GM19099 (cell line): ENCODE data around the gene NR4A1.

Experiments
- POLR2A ChIP-seq: IDR thresholded peaks from 3 replicates; pipeline ENCODE4 v1.6.1; 2011; ENCODE audit warnings: low read depth; ENCODE audit not compliant: insufficient read length; ENCODE audit errors: extremely low read depth

NR4A1 gene

DNA sequence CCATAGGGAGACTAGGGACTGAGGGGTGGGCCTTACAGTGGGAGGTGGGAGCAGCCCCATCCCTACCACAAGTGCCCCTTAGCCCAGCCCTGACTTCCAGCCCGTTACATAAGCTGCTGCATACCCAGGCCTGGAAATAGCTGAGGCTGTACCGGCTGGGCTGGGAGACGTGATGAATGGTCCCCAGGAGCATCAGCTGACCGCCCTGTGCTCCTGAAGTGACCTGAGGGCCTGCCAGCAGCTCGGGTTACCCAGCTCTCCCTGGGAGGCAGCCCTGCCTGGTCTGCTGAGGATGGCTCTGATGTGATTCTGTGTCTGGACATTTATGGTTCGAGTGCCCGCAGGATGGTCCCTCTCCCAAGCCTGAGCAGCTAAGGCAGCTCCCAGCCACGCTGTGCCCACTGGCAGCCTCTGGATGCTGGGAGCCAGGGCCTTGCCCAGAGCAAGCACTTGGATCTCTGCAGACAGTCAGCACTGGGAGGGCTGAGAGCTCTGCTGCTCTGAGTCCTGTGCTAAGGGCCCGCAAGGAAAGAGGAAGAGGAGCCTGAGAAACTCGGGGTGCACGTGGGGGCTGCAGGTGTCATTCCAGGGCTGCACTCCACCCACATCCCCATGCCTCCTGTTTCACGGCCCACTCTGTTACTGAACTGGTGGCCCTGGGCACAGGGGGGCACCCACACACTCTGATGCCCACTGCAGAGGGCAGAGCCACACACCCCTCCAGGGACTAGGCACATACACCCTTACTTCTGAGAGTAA is 24.0 kb upstream of the NR4A1 start:
- TF ChIP-seq POLR2A = no peak

DNA sequence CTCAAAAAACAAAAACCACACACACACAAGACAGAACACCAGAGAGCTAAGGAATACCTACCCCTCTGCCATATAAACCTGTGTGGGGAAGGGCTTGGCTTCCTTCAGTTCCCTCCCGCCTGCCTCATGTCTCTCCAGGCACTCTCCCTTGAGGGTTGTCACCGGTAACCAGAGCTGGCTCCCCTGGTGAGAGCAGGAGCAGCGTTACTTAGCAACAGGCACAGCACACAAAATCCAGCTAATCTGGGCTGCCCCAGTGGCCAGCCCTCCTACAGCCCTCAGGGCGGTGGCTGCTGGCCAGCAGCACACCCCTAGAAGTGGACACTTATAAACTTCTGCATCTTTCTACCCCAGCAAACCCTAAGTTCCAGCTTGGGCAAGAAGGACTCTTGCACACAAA is 21.6 kb upstream of the NR4A1 start:
- no peak for TF ChIP-seq POLR2A

DNA sequence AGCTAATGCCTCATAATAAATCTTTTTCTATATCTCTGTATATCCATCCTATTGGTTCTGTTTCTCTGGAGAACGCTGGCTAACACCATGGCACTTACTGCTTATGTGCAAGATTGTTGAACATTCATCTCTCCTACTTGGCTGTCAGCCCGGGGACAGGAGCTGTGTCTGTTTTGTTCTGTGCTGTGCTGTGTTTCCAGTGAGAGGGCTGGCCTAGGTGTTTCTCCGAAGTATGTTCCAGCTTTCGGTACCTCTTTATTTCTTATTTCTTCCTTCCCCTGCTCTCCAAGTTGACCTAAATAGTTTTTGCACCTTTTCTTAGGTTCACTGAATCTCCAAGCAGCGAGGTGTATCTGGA is 18.8 kb upstream of the NR4A1 start:
- TF ChIP-seq POLR2A = no peak

DNA sequence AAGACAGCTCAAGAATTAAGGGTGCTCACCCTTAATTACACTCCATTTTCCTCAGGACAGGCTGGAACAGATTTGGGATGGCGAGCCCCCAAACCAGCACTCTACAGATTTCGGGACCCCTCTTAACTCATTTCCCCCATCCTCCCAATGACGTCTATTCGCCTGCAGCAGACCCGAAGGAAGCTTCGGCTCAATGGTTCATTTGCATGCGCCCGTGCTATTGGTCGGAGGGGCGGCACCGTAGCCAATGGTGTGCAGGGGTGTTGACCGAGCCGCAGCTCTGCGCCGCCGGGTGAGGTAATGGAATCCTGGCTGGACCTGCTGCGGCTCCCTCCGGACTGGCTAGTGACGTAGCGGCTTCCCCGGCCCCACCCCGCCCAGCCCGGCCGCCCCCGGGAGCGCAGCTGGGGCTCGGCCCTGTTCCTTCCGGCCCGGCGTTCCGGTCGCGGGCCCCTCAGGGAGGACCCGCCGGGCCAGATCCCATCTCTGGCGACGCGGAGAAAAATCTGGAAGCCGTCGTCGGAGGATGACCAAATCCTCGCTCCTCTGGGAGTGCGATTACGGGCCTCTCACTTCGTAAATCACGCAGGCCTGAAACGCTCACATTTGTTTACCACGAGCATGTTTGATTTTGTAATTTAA is 18.3 kb upstream of the NR4A1 start:
- peak; percentile 70 for TF ChIP-seq POLR2A

DNA sequence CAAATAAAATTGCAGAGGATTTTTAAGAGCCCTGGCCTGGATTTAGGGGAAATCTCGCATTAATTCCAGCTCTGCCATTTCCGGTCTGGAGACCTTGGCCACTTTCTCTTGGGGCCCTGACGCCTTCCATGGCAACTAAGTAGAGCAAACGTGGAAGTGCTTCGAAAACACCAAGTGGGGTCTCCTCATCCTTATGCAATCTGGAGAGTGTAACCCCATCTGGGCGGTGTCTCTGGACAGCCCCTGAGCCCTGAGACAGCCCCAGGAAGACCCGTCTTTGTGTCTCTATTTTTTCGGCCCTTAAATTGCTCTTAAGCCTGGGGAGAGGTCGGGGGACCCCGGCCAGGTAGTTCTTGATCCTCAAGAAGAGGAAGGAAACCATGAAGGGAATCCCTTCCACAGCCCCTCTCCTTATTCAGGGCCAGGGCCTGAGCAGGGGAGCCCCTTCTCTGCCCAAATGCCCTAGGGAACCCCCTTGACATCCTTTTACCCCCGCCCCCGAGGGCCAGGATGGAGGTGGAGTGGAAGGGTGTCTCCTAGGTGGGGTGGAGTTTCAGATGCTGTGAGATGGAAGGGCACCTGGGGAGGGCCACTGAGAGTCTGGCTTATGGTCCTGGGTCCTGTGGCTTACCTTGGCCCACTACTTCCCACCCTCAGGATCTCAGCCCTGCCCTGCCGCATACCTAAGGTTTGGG is 17.6 kb upstream of the NR4A1 start:
- TF ChIP-seq POLR2A = no peak

DNA sequence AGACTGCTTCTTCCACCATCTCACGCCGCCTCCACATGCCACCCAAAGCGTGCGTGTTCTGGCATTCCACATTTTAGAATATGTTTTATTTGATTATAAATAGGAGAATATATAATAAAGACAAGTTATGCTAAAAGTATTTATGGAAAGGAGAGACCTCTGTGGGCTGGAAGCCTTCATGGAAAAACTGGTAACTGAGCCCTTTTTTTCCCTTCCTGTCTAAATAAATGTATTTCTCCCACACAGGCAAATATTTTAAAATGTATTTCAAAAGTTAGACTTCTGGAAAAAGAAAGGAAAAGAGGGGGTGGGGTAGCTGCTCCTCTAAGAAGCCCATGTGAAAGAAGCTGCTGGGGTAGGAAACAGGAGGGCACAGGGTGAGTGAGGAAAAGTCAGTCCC is 16.1 kb upstream of the NR4A1 start:
- TF ChIP-seq POLR2A = no peak

DNA sequence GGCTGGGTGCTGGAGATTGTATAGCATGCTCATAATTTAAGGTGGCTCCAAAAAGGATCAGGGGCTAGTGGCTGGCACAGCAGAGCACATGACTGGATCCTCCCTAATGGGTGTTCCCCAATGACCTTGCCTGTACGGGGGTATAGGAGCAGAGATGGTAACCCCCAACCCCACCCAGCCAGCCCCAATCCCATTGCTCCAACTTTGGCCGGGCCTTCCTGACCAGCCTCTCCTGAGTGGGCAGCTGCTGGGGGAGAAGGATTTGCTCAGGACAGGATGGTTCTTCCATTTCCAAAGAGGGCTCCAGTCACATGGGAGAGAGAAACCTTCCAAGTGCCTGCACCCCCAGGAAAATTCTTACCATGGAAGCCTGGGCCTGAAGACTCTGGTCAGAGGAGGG is 15.3 kb upstream of the NR4A1 start:
- TF ChIP-seq POLR2A = no peak

DNA sequence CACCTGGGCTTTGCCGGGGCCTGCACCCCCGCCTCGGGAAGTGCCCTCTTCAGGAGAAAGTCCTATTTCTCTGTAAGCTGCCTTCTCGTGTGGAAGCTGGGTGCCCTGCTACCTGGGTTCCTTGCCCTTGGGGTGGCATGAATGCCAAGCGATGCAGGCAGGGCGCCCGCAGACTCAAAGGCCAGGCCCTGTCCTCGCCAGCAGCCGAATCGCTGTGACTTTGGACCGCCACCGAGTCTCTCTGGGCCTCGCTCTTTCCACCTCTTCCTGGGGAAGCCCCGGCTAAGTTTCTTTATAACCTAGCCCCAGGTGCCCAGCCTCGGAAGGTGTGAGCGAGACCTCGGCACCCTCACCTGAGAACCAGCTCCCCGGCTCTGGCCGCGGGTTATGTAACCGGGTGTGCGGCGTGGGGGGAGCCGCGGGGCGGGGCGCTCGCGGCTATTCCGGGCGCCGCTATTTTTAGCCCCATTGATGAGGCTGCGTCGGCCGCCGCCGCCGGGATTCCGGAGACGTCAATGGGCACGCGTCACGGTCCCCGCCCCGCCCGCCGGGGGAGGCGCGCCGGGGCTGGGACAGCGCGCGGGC is 14.6 kb upstream of the NR4A1 start:
- peak; percentile 47 for TF ChIP-seq POLR2A

DNA sequence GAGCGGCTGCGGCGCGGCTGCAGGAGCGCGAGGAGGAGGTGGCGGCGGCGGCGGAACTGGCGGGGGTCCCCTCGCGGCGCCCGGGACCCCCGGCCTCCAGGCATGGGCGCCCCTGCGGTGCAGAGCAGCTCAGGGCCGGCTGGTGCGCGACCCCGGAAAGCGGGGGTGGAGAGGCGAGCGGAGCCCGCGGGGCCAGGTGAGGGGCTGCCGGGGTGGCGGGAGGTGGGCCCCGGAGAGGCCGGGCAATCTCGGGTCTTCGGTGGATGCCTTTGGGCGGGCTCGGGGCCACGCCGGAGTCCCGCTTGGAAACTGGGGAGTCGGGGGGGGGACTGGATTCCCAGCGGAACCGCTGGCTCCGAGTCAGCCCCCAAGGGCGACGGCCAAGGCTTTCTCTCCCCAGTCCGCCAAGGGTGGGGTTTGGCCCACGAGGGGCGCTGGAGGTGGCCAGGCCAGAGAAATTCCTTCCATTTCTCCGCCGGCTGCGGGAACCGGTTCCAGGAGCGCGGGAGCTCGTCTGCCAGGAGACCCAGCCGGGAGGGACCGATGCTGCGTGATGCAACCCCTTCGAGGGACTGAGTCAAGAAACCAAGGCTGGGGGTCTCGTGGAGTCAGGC is 13.9 kb upstream of the NR4A1 start:
- no peak for TF ChIP-seq POLR2A

DNA sequence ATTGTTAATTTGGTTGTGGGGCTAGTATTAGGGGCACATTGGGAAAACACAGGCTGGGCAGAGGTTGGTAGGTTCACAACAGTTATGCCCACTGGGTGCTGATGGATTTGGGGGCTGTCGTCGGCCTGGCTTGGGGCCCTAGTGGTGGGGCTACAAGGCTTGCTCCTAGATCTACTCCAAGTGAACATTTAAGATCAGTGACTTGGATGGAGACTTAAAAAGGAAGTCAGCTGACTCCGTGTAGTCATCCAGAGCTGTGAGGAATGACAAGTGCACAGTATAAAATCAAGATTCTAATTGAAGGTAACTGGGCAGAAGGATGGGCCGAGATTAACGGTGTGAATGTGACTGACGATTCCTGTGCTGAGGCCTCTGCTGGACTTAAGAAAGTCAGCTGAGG is 12.8 kb upstream of the NR4A1 start:
- TF ChIP-seq POLR2A = no peak

DNA sequence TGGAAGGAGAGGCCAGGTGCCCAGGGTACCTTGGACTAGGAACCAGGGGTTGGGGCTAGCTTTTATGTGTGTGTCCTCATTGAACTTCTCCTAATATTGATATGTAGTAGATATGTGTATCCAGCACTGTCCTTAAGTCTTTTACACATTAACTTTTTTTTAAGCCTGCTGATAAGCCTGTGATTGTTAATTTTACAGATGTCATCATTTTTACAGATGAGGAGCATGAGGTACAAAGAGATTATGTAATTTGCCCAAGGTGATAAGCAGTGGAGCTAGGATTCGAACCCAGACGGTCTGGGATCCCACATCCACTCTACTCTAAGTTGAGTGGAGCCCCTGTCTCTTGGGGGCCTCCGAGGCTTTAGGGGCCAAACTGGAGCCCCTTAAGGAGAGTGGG is 10.2 kb upstream of the NR4A1 start:
- TF ChIP-seq POLR2A = no peak

DNA sequence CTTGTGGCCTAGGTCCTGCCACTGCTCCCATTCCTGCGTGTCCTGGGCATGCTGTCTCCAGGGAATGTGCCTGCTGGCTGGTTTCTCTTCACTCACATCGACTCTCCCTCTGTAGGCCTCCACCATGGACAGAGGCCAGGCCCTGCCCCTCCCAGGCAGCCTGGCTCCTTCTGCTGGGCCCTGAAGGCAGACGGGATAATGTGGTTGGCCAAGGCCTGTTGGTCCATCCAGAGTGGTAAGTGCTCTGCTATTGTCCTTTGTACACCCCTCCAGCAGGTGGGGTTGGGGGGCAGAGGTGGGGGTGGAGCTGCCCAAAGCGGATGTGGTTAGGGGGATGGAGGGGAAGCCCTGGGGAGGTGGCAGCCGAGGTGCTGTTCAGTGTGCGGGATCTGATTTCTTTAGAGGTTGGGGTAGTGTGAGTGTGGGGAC is 9.5 kb upstream of the NR4A1 start:
- no peak for TF ChIP-seq POLR2A

DNA sequence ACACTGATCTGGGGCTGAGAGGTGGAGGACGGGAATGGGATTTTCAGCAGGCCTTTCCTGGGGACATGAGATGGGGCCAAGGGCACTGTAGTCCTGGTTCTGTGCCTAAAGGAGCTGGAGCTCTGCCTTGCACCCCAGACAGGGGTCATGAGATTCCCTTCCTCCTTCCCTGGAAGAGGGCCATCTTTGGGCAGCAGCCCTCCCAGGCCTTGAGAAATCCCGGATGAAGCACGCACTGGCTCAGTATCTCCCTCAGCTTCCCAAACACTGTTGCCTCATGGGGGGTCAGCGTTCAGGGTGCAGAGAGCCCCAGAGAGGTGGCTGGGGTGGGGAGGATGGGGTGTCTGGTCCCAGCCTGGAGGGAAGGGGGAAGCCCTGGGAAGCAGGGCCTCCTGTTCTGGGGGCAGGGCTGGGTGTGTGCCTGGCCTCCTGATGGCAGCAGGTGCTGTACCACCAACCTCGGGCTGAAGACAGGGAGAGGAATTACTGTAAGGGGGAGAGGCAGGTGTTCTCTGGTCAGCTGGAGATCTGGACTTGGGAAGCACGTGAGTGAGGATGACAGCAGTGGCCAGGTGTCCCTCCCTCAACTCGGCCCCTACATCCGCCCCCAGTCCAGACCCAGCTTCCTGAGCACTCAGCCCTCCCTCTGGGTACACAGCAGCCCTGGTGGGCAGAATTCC is 8.4 kb upstream of the NR4A1 start:
- TF ChIP-seq POLR2A = no peak

DNA sequence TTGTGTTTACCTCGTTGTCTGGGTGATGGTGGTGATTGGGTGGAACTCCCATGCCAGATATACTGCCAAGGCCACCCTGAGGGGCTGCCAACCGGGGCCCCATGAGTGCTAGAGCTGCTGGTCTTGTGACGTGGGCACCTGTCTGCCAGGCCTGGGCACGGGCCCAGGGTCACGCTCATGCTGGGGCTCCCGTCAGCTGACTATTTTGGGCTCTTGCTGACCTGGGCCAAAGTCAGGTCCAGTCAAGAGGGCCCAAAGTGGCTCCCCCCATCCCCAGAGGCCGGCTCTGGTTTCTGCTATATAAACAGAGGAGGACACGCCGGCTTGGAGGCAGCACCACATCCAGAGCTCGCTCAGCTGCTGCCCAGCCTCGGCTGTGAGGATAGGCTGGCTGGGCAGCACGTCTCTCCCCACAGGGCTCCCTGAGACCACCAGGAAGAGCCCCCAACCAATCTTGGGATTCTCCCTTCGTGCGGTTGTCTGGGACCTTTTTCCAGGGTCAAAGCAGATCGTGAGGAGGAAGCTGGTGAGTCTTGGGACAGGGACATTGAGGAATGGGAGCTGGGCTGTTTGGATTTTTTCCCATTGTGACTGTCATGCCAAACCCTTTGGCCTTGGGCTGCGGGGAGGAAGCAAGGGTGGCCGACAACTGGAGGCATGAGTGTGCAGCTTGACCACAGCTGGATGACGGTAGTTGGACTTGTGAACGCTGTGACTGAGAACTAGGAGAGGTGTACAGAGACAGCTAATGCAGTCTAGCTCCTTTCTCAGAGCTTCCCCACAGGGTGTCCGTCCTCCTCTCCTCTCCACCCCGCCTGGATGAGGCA is 7.6 kb upstream of the NR4A1 start:
- no peak for TF ChIP-seq POLR2A

DNA sequence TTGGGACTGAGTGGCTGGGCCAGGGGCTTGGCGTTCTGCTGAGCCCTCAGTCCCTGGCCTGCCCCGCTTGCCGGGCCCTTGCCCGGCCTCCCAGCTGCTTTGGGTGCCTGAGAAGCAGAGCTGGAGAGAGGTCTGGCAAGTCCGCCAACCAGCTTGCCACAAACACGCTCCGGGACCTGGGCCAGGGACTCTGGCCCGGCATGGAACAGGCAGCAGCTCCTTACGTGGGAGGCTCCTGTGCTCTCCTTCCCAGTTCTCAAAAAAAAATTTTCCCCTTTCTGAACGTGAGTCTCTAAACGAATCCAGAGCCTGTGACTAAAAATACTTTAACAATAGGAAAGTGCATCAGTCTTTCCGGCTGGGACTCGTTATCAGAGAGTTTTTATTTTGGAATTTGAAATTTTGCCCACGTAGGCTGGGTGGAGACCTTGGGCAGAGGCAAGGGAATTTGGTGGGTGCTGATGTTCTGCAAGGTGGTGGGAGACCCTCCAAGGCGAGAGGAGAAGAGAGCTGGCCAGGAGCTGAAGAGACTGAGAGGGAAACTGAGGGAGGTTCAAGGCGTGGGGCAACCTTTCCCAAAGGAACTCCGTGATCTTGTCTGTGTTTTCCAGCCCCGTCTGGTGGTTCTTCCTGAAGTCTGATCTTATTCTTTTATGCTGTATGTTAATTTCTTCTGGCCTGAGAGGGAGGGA is 6.8 kb upstream of the NR4A1 start:
- TF ChIP-seq POLR2A = no peak
